ENCODE measurements around the gene MTG2.

The MTG2 gene

GRCh38 chr20:62133864-62134263 is 49.0 kb upstream of the MTG2 start (continued):
- no peak for TF ChIP-seq ZNF701 (tag by site-specific recombination; IDR thresholded peaks at IDR 0.05)
- TF ChIP-seq GFI1B (tag by site-specific recombination; IDR thresholded peaks at IDR 0.05): no peak
- TF ChIP-seq ZNF843 (tag by site-specific recombination; IDR thresholded peaks at IDR 0.05): no peak
- TF ChIP-seq ZNF623 (tag by site-specific recombination; IDR thresholded peaks at IDR 0.05): no peak
- no peak for TF ChIP-seq ZNF398 (tag by site-specific recombination; IDR thresholded peaks at IDR 0.05)
- no peak for TF ChIP-seq ZNF416 (tag by site-specific recombination; IDR thresholded peaks at IDR 0.05)
- TF ChIP-seq ZNF585B (tag by site-specific recombination; IDR thresholded peaks at IDR 0.05): no peak
- TF ChIP-seq IKZF3 (tag by site-specific recombination; IDR thresholded peaks at IDR 0.05): no peak
- no peak for TF ChIP-seq ZNF2 (tag by site-specific recombination; IDR thresholded peaks at IDR 0.05)
- no peak for TF ChIP-seq ZNF558 (tag by site-specific recombination; IDR thresholded peaks at IDR 0.05)

GRCh38 chr20:62134735-62135231 is 48.0 kb upstream of the MTG2 start:
- H3K4me1 ChIP-seq (ENCODE audit: control insufficient read depth, insufficient read depth, low read length): no peaks in the 10 kb centered on the region
- no peak overlapping the region for H3K4me3 ChIP-seq (ENCODE audit: low read depth, low read length)
- ChIA-PET POLR2A (interaction anchor here (0.6 to 3.5 kb wide), 5 partner anchors 8 to 164 kb away, joined by 3 to 15 read pairs (median 6); partner anchors contain the start of gene TAF4), CTCF (interaction anchor here (0.6 to 3.5 kb wide), 4 partner anchors 9 to 126 kb away, joined by 3 to 33 read pairs (median 14); no protein-coding TSS in a partner anchor)
- no peak overlapping the region for H3K27ac ChIP-seq (ENCODE audit: extremely low read depth, low read depth, low read length)
- TF ChIP-seq GLI4 (tag by site-specific recombination; IDR thresholded peaks at IDR 0.05) (no peak), ZSCAN23 (tag by site-specific recombination; IDR thresholded peaks at IDR 0.05) (no peak), MEIS1 (CRISPR knock-in tag; IDR thresholded peaks at IDR 0.05; ENCODE audit: borderline replicate concordance) (no peak), ZSCAN16 (tag by site-specific recombination; IDR thresholded peaks at IDR 0.05) (no peak), ZNF701 (tag by site-specific recombination; IDR thresholded peaks at IDR 0.05) (no peak), ZNF561 (tag by site-specific recombination; IDR thresholded peaks at IDR 0.05; ENCODE audit: borderline replicate concordance) (no peak), ZBTB7A (tag by site-specific recombination; IDR thresholded peaks at IDR 0.05; ENCODE audit: low read depth) (no peak), ZNF639 (tag by site-specific recombination; IDR thresholded peaks at IDR 0.05) (no peak), ZEB2 (tag by site-specific recombination; IDR thresholded peaks at IDR 0.05) (no peak), ZBTB6 (tag by site-specific recombination; IDR thresholded peaks at IDR 0.05) (no peak)
- H3K36me3 ChIP-seq (ENCODE audit: control insufficient read depth in 2 of 2, insufficient read depth in 1 of 2, low read length in 2 of 2): peaks cover 14 to 99% of the 10 kb centered on the region in 2 experiments
- no peaks in the 10 kb centered on the region for H3K9me3 ChIP-seq (ENCODE audit: control insufficient read depth, insufficient read depth, low read depth, low read length)

- POLR2A ChIA-PET: interaction anchor here (0.6 to 3.5 kb wide), 7 partner anchors 9 to 255 kb away, joined by 3 to 15 read pairs (median 5); partner anchors contain the start of gene TAF4
- TF ChIP-seq GLIS2 (tag by site-specific recombination; IDR thresholded peaks at IDR 0.05): 0 out of 2 replicates have a peak, but pooled peaks have one; percentile 21
- TF ChIP-seq ZSCAN18 (tag by site-specific recombination; IDR thresholded peaks at IDR 0.05): no peak
- Histone ChIP-seq H3K4me3 (ENCODE audit: low read depth, low read length) (no peak overlapping the region), H3K27ac (ENCODE audit: extremely low read depth, low read depth, low read length) (peak overlapping the region; percentile 42; the same call in 1 of the 2 replicates), H3K4me1 (ENCODE audit: control insufficient read depth, insufficient read depth, low read length) (no peaks in the 10 kb centered on the region), H3K36me3 (ENCODE audit: control insufficient read depth in 2 of 2, insufficient read depth in 1 of 2, low read length in 2 of 2) (peaks cover 12 to 99% of the 10 kb centered on the region in 2 experiments; a peak in 2 of 3 replicates), H3K9me3 (ENCODE audit: control insufficient read depth, insufficient read depth, low read depth, low read length) (no peaks in the 10 kb centered on the region)
- CTCF ChIA-PET: interaction anchor here (0.6 to 3.5 kb wide), 9 partner anchors 10 to 125 kb away, joined by 3 to 33 read pairs (median 4); no protein-coding TSS in a partner anchor
These were observed 47.1 kb upstream of the MTG2 start for GRCh38 chr20:62135573-62136266.
